Lung (tissue), 16 donors: ENCODE results near the gene SLC14A1. TPM values are rescaled to one million over a fixed set of nuclear protein-coding genes. Genes with fewer than 3 reads are reported as not detected.

Source experiments
- ATAC-seq: fragments of 200-7000 bp; cut with Tn5 transposase; one replicate; pipeline ENCODE4 v1.9.1; 2020; ENCODE audit warnings: moderate number of reproducible peaks; ENCODE audit not compliant: insufficient read depth, low FRiP score
- DNase-seq, 3 donors: peaks; one replicate each; pipeline ENCODE4 v3.0.0-alpha.2; 2013 to 2017
- H3K27ac ChIP-seq, 2 donors: one replicate each; pipeline ENCODE4 v1.5.1; 2013; ENCODE audit warnings: mild to moderate bottlenecking in 2 of 2, moderate library complexity in 2 of 2, control low read depth in 1 of 2, inconsistent platforms in 1 of 2, low read depth in 1 of 2, low read length in 1 of 2
- H3K27me3 ChIP-seq, 3 donors: one replicate each; pipeline ENCODE4 v1.5.1; 2013; ENCODE audit warnings: low read length in 2 of 3; ENCODE audit not compliant: control insufficient read depth in 3 of 3, insufficient read depth in 3 of 3
- H3K36me3 ChIP-seq, 4 donors: one replicate each; pipeline ENCODE4 v1.5.1; 2013; ENCODE audit warnings: low read length in 4 of 4, mild to moderate bottlenecking in 1 of 4, moderate library complexity in 1 of 4; ENCODE audit not compliant: control insufficient read depth in 4 of 4, insufficient read depth in 4 of 4
- H3K4me1 ChIP-seq, 5 donors: one replicate each; pipeline ENCODE4 v1.5.1; 2013; ENCODE audit warnings: low read length in 5 of 5, mild to moderate bottlenecking in 2 of 5, moderate library complexity in 1 of 5; ENCODE audit not compliant: control insufficient read depth in 5 of 5, insufficient read depth in 5 of 5
- H3K4me3 ChIP-seq: one replicate; pipeline ENCODE4 v1.5.1; 2013; ENCODE audit warnings: mild to moderate bottlenecking, control low read depth, moderate library complexity
- H3K9ac ChIP-seq, 2 donors: one replicate each; pipeline ENCODE4 v1.5.1; 2013; ENCODE audit warnings: low read length in 2 of 2, control low read depth in 1 of 2; ENCODE audit not compliant: insufficient read depth in 1 of 2
- H3K9me3 ChIP-seq, 4 donors: one replicate each; pipeline ENCODE4 v1.5.1; 2013; ENCODE audit warnings: low read length in 3 of 4, mild to moderate bottlenecking in 1 of 4, moderate library complexity in 1 of 4; ENCODE audit not compliant: control insufficient read depth in 4 of 4, insufficient read depth in 3 of 4
- WGBS, 2 donors: extraction: QIAGEN DNeasy Blood & Tissue Kit; methylation state at CpG; one replicate each; pipeline ENCODE4 v1.1.7; 2013; 5-methylcytosine and 5-hydroxymethylcytosine counted together
- long read RNA-seq, 5 donors: transcript quantifications; one replicate each; lab custom pipeline, GENCODE V29; 2026
- polyA plus RNA-seq, 2 donors: library from polyadenylated mRNA; stranded (reverse); fragments of 200-250 nt; gene quantifications; one replicate each; pipeline ENCODE4 v1.2.1, GENCODE V29; 2013
- total RNA-seq, 2 donors: library from RNA; depleted of rRNA in 1 of 2; stranded (reverse); fragments of >200 nt in 1 of 2; gene quantifications; one replicate each; pipeline ENCODE4 v1.2.1, GENCODE V29; 2014 to 2021
- TF ChIP-seq, protein P1 (sequence below): IDR thresholded peaks from 2 replicates; pipeline ENCODE4 v1.5.1; 2012; ENCODE audit warnings: mild to moderate bottlenecking; ENCODE audit errors: control extremely low read depth, extremely low read depth
- donor health status: control.
- donor health status: control.
- donor health status: Bipolar disorder and iron deficiency.
- donor health status: healthy.
- donor health status: DM: yes; HTN: yes; CAD: no.

Gene SLC14A1
- total RNA-seq (10 to 100 TPM in 1 of 2 donors, 1 to 10 TPM in 1; 1.7 to 10.5 TPM), polyA plus RNA-seq (under 1 TPM; 0.31 to 0.39 TPM)
- long read RNA-seq, donor 1 = 0 reads
- long read RNA-seq, donor 2 = 0 reads
- long read RNA-seq, donor 3 = 0 reads
- long read RNA-seq, donor 4 = 0 reads
- long read RNA-seq, donor 5 = 0 reads

DNA sequence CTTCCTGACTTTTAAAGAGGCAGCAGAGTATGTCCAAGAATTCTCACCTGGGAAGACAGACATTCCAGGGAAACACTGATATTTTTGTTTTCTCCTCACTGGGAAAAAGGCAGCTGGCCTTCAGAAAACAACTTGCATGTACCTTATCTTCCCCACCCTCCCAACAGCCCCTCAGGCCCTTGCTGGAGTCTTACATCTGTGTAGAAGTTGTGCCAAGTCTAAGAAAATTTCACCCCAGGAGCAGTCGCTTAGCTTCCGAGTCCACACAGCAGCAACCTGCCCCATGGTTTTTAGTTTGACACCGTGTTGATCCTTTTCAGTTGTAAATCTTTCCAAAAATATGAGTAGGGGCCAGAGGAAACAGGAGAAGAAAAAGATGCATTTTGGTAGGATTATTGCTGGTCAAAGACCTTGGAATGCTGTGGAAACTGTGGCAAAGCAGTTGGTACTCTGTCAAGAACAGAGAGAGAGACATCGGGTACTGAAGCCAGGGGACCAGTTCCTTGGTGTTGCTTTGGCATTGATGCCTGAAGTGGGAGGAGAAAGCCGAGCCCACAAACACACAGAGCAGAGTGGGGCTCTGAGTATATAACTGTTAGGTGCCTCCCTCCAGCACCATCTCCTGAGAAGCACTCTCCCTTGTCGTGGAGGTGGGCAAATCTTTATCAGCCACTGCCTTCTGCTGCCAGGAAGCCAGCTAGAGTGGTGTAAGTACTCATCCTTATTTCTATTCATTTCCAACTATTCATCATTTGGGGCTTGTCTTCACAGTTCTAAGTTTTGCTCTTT is at the start of gene SLC14A1:
Gene SLC14A1, plus strand, starts transcription at position 615 of the 789 bp plus-strand sequence. CDS start 6,140 bp downstream, outside the sequence.
- Histone ChIP-seq H3K4me1 (no peaks in the 10 kb centered on the region), H3K9me3 (no peaks in the 10 kb centered on the region), H3K9ac (no peak within 1 kb of the TSS), H3K4me3 (no peak within 1 kb of the TSS), H3K27me3 (peaks cover 0 to 9% (median 6%) of the 10 kb centered on the region in 3 donors), H3K27ac (no peak within 1 kb of the TSS), H3K36me3 (no peaks in the 10 kb centered on the region)
- ATAC-seq = no peak
- TF ChIP-seq, protein P1, sequence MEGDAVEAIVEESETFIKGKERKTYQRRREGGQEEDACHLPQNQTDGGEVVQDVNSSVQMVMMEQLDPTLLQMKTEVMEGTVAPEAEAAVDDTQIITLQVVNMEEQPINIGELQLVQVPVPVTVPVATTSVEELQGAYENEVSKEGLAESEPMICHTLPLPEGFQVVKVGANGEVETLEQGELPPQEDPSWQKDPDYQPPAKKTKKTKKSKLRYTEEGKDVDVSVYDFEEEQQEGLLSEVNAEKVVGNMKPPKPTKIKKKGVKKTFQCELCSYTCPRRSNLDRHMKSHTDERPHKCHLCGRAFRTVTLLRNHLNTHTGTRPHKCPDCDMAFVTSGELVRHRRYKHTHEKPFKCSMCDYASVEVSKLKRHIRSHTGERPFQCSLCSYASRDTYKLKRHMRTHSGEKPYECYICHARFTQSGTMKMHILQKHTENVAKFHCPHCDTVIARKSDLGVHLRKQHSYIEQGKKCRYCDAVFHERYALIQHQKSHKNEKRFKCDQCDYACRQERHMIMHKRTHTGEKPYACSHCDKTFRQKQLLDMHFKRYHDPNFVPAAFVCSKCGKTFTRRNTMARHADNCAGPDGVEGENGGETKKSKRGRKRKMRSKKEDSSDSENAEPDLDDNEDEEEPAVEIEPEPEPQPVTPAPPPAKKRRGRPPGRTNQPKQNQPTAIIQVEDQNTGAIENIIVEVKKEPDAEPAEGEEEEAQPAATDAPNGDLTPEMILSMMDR = no peak
- no peak for DNase-seq
- WGBS, 2 donors = 59 to 72% methylated on average over 6 of the region's 6 CpGs

DNA sequence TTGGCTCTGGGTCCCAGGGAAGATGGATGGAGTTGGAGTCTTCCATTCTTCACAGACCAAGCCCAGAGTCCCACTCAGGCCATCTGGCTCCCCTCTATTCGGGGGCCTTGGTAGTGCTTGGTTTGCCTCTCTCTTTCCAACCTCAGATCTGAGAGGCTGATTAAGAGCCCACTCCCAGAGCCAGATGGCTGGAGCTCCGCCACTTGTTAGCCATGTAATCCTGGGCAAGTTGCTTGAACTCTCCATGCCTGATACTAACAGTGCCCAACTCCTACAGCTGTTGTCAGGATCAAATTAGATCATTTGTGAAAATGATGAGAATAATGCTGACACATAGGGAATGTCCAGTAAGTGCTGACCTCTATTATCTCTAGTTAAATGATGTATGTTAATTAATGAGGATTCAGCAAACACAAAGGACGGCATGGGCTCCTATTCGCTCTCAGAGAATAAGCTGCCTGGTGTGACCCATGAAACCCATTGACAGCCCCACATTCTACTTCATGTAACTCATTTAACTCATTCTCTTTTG is 46.6 kb upstream of the SLC14A1 start:
- H3K9me3 ChIP-seq = no peaks in the 10 kb centered on the region
- H3K36me3 ChIP-seq = no peaks in the 10 kb centered on the region
- no peaks in the 10 kb centered on the region for H3K4me1 ChIP-seq
- ATAC-seq (no peak), DNase-seq (no peak)
- no peaks in the 10 kb centered on the region for H3K27me3 ChIP-seq
- WGBS, 2 donors = 94 to 98% methylated on average over 4 of the region's 4 CpGs
- no peak overlapping the region for H3K9ac ChIP-seq
- no peak overlapping the region for H3K27ac ChIP-seq
- no peak overlapping the region for H3K4me3 ChIP-seq
- TF ChIP-seq, protein P1 = no peak

- Histone ChIP-seq H3K9ac (no peak overlapping the region), H3K27me3 (no peaks in the 10 kb centered on the region), H3K4me3 (no peak overlapping the region), H3K27ac (no peak overlapping the region), H3K4me1 (no peaks in the 10 kb centered on the region), H3K9me3 (no peaks in the 10 kb centered on the region), H3K36me3 (no peaks in the 10 kb centered on the region)
- DNase-seq (no peak), ATAC-seq (no peak)
- WGBS, 2 donors = 90 to 92% methylated on average over 4 of the region's 4 CpGs
- TF ChIP-seq, protein P1 = no peak
Measured at GRCh38 chr18:45678441-45678840, 45.5 kb upstream of the SLC14A1 start.
